Panc1 (cell line): ENCODE results near the gene NPAS2.

Experiments used
- CTCF ChIP-seq: fragments of 450-650 bp; IDR thresholded peaks from 2 replicates; pipeline ENCODE4 v1.5.1; 2017; ENCODE audit warnings: mild to moderate bottlenecking
- SIN3A ChIP-seq: IDR thresholded peaks from 2 replicates; pipeline ENCODE4 v1.6.1; 2012; ENCODE audit warnings: low read depth, mild to moderate bottlenecking, low read length, moderate library complexity, borderline replicate concordance; ENCODE audit not compliant: insufficient read depth

- TF ChIP-seq CTCF: no peak
- no peak for TF ChIP-seq SIN3A
Measured at GRCh38 chr2:100939445-100939844, 119.5 kb downstream of the NPAS2 start.
